ENCODE data around the gene GRIK4. TPM values are rescaled to one million over a fixed set of nuclear protein-coding genes. Genes with fewer than 3 reads are reported as not detected.
A peak's percentile ranks its signal among the peaks of the same experiment; 100 is the strongest.
"Not testable (repeated sequence)": the region's sequence is repeated elsewhere in the genome, so short reads cannot be mapped to it uniquely, and the experiment has no call there.

GRIK4 gene
- total RNA-seq, 1 donor from 2014 or later: under 0.01 TPM

DNA sequence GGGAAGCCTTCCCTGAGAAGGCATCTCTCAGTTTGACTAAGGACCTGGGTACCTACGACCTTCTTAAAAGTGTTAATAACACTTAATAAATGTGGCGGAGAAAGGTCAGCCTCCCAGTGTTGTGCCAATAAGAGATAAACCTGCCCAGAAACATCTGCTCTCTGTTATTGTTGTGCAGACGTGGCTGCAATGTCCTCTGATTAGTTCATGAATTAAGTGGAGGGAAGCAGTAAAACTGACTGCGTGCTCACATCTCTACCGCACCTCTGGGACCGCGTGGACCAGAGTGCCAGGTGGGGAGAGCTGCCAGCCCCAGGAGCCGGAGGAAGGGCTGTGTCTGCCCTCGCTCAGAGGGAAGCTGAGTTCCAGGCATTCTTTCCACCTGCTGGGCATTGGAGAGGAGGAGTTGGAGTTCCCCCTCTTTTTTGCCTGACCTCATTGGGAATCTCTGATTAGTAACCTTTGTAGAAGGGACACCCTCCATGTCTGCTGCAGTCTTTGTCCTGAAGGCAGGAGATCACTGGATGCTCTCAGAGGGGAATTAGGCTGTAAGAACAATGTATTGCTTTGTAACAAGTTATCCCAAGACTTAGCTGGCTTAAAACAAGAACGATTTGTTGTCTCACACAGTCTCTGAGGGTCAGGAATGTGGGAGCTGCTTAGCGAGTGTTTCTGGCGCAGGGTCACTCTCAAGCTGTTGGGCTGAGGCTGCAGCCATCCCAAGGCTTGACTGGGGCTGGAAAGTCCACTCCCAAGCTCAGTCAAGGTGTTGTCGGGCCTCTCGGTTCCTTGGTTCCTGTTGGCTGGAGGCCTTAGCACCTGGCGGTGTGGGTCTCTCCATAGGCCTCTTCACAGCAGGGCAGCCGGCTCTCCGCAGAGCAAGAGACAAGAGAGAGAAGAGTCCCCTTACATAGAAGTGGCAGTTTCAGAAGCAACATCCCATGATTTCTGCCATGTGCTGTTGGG lies 264.7 kb downstream of the GRIK4 start:
- no peak for DNase-seq (ENCODE audit: low read depth in 2 of 2)

DNA sequence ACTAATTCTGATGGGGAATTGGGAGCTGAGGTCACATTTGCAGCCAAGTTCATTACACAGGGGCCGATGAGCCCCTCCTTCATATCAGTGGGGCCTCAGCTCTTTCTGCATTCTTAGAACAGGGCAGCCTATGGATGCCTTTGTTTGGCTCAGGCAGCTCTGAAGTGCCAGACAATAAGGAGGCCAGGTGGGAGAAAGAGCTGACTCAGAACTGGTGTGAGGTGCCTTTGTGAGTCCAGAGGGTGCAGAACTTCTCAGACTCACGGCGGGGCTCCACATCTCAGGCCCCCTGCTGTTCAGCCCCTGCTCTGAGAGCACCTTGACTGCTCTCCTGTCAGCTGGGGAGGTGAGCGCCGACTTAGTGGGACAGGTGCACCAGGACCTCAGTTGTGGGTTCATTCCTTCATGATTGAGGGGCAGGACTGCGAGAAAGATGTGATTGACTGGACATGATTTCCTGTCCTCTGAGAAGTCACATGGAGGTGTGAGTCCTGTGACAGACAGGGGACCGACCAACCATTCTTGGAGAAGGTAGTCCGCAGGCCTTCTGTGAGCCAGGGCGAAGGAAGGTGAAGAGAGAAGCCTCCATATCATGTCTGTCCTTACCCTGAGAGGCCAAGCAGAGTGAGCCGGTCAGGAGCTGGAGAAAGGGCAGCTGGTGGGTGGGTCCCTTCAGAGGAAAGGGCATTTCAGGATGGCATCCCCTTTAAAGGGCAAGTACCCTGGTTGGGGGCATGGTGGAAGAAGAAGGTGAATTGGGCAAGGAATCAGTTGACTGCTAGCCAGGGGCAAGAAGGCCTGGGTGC lies 267.3 kb downstream of the GRIK4 start:
- no peak for DNase-seq (ENCODE audit: low read depth in 2 of 2)

DNA sequence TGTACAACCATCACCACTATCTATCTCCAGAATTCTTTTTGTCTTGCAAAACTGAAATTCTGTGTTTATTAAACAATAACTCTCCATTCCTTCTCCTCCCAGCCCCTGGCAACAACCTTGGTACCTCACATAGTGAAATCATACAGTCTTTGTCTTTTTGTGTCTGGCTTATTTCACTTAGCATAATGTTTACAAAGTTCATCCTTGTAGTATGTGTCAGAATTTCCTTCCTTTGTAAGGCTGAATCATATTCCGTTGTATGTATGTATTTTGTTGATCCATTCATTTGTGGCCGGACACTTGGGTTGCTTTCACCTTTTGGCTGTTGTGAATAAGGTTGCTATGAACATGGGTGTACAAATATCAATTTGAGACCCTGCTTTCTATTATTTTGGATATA lies 268.7 kb downstream of the GRIK4 start:
- DNase-seq (ENCODE audit: low read depth in 2 of 2): peak; percentile 32 to 86

GRCh38 chr11:120781486-120782120 lies 270.1 kb downstream of the GRIK4 start:
- no peak for DNase-seq (ENCODE audit: low read depth in 2 of 2)

DNA sequence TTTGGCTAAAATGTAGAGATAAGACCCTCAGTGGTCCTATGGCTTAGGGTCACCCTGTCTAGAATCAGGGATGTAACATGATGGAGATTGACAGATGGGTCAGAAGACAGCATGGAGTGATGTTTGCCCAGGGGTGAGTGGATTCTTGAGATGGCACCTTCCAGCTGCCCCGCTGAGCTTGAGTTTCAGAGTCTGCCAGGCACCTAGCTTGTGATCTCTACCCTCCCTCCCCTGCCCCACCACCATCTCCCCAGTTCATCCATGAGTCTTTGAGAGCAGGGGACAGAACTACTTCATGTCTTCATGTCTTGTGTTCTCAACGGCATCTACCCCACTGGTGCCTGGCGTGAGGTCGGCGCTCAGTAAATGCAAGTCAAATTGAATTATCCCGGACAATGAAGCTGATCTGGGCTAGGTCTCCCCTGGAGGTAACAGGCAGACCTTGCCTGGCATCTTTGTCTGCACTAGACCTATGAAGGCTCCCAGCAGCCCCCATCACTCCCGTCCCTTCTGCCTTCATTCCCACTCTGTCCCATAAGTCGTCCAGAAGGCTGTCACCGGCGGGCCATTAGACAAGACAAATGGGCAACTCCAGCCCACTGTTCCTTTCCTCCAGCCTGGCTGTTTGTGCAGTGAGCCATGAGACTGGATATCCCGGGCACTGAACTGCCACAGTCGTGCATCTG lies 273.2 kb downstream of the GRIK4 start:
- DNase-seq (ENCODE audit: low read depth in 2 of 2): no peak

DNA sequence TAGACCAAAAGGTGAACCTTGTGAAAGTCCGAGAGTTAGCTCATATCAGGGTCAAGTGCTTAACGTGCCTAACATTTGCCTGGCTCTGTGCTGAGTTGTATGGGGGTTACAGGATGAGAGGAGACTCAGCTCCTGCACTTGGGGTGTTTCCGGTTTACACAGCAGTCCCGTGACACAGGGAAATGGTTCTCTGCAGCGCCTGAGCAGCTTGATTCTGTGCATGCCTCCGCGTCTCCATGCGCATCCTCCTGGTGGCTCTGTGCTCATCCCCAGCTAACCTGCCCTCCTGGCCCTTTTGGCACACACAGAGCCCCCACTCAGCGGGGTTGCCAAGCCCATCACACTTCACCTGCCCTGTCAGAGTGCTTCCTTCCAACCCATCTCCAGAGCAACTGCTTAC lies 274.0 kb downstream of the GRIK4 start:
- no peak for DNase-seq (ENCODE audit: low read depth in 2 of 2)

GRCh38 chr11:120786206-120786735 lies 274.7 kb downstream of the GRIK4 start:
- DNase-seq (ENCODE audit: low read depth in 2 of 2): no peak

DNA sequence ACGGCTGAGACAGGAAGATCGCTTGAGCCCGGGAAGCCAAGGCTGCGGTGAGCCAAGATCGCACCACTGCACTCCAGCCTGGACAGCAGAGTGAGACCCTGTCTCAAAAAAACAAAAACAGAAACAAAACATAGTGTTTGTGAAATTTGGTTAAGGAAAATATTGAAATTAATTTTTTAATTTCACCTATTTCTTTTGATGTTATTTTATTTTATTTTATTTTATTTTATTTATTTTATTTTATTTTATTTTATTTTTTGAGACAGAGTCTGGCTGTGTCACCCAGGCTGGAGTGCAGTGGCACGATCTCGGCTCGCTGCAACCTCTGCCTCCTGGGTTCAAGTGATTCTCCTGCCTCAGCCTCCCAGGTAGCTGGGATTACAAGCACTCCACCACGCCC lies 275.7 kb downstream of the GRIK4 start:
- DNase-seq (ENCODE audit: low read depth in 2 of 2): not testable (repeated sequence)

- no peak for DNase-seq (ENCODE audit: low read depth in 2 of 2)
Measured at GRCh38 chr11:120789391-120789790, 277.8 kb downstream of the GRIK4 start.

DNA sequence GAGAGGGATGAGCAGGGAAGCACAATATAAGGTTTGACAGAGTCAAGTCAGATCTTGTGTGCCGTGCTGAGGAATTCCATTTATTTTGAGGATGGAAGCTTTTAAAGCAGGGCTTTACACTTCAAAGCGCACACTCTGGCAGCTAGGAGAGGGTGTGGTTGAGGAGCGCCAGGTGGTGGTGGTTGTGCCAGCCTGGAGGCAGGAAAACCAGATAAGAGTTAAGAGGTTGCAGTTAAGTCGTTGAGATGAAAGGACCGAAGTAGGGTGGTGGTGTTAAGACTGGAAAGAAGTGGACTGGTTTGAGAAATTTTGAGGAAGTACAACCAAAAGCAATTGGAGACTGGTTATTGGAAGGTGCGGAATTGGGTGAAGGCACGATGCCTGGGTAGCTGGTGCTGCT lies 280.8 kb downstream of the GRIK4 start:
- no peak for DNase-seq (ENCODE audit: low read depth in 2 of 2)

DNA sequence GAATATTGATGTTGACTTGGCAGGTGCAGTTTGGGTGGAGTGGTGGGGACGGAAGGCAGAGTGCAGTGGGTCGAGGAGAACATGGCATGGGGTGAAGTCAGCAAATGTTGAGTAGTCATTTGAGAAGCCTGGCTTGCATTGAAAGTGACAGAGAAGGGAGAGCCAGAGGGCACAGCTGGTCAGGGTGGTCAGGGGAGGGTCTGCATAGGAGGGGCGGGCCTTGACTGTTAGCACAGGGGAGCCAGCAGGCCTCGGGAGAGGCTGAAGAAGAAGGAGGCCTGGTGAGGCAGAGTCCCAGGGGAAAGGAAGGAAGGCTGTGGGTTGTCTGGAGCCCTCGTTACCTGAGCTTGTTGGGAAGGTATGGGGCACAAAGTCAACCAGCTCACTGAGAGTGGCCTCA lies 281.6 kb downstream of the GRIK4 start:
- DNase-seq (ENCODE audit: low read depth in 2 of 2): no peak

- DNase-seq (ENCODE audit: low read depth in 2 of 2): no peak
Measured at GRCh38 chr11:120793806-120794479, 282.4 kb downstream of the GRIK4 start.

- no peak for DNase-seq (ENCODE audit: low read depth in 2 of 2)
Measured at GRCh38 chr11:120794748-120795147, 283.2 kb downstream of the GRIK4 start.

DNA sequence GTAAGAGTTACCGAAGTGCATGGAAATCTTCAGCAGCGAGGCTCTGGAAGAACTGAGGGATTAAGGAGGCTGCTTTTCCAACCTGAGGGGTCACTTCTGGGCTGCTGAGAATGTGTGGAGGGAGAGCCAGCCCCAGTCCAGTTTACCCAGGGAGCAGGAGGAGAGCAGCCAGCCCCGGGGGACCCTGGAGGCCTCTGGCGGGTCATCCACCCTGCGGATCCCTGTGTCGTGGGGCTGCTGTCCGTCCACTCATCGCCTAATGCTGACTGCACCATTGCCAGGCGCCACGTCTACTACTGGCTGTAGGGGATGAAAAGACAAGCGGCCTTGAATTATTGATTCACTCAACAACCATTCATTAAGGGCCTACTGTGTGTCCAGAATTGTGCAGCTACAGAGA lies 283.6 kb downstream of the GRIK4 start:
- DNase-seq (ENCODE audit: low read depth in 2 of 2): no peak

- no peak for DNase-seq (ENCODE audit: low read depth in 2 of 2)
Measured at GRCh38 chr11:120797143-120797542, 285.6 kb downstream of the GRIK4 start.

- DNase-seq (ENCODE audit: low read depth in 2 of 2): no peak
Measured at GRCh38 chr11:120798854-120799253, 287.3 kb downstream of the GRIK4 start.

- no peak for DNase-seq (ENCODE audit: low read depth in 2 of 2)
Measured at GRCh38 chr11:120800206-120800605, 288.7 kb downstream of the GRIK4 start.

GRCh38 chr11:120801801-120802689 lies 290.5 kb downstream of the GRIK4 start:
- DNase-seq (ENCODE audit: low read depth in 2 of 2): peak; percentile 67 to 78

- DNase-seq (ENCODE audit: low read depth in 2 of 2): no peak
Measured at GRCh38 chr11:120805960-120806555, 294.5 kb downstream of the GRIK4 start.

Measured in lung microvascular endothelial cell (primary cell).